GM11168 (cell line): ENCODE results near the gene MPZL2.

Source experiments
- in situ Hi-C: fragments of 300-500 bp; cut with MboI; formaldehyde crosslinking; loops from one replicate; pipeline ENCODE4 v1.12.0; 2022; ENCODE audit warnings: low sequenced_read_pairs; ENCODE audit not compliant: unreplicated experiment

MPZL2 gene

DNA sequence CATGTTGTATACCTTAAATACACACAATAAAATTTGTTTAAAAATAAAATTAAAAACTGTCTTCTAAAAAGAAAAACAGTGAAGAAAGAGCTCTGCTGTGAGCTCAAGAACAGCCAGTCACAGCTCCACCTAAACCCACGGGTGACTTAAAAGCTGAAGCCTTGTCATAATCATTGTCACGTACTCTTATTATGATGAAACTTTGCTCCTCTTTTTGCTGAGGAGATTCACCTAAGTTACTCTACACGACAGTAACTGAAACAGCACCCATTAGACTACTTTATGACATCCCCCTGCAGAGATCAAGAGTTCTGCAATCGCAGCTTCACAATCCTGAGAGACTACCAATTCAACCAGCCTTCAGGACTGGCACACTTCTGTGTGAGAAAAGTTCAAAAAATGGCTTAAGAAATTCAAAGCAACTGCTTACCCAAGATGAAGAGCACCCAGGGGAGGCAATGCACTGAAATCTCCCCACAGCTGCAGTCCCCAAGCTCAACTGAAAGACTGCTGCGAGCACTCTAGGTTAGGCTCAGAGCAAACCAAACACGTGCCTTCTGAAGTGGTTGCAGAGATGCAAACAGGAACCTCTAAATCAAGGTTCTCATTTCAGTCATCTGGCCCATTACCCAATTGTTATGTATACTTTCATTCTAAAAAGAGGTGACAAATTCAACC, 39.4 kb downstream of the MPZL2 start, which contains the start of gene JAML:
JAML (minus strand) TSS at position 501 of the 678 bp plus-strand sequence. CDS start 10,145 bp downstream, outside the sequence.
- in situ Hi-C loops: no loop called here

DNA sequence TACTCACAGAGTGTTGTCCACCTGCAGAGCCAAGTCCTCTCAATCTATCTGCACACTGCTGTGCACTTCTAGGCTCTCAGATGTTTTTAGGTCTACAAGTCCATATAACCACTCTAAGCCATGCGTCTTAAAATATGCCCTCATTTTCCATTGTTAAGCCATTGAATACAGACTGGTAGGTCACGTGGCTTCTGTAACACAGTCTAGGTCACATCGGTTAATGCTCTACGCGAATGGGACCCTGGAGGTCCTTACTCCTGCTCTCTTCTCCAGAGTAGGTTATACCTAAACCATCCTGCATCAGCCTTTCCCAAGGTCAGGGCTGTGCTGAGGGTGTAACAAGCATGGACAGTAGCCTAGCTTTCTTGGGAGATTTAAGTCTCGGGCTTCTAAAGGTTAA, 40.1 kb downstream of the MPZL2 start:
- in situ Hi-C loops: no loop called here

DNA sequence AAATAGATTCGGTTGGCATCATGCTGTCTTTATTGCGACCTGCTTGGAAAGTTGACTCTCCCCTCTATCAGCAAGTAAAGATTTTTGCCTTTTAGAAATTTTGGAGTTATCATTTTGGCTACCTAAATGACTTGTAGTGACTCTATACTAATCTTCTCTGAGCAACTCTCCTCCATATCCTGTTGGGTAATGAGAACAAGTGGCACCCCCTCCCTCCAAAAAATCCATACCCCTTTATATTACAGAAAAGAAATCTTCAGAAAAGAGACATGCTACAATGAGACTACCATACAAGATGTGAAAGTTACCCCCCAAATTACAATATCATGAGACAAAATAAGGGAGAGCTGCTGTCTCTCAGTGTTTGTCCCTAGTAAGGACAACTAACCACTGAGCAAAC, 40.5 kb downstream of the MPZL2 start:
- in situ Hi-C loops: no loop called here

DNA sequence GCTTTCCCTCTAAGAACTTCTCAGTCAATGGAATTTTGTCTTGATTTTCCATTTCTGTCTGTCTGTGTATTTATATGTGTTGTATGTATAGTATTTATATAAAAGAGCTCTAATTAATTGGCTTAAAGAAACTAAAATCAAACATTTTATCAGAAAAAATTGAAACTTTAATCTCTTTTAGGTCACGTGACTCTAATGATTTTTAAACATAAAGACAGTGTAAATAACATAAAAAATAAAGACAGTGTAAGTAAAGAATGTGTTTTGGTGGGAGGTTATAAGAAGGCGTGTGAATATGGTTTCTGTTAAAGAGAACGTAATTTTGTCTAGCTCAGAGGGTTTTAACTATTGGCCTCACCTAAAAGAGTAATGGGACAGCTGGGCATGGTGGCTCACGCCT, 41.7 kb downstream of the MPZL2 start:
- in situ Hi-C loops: no loop called here

DNA sequence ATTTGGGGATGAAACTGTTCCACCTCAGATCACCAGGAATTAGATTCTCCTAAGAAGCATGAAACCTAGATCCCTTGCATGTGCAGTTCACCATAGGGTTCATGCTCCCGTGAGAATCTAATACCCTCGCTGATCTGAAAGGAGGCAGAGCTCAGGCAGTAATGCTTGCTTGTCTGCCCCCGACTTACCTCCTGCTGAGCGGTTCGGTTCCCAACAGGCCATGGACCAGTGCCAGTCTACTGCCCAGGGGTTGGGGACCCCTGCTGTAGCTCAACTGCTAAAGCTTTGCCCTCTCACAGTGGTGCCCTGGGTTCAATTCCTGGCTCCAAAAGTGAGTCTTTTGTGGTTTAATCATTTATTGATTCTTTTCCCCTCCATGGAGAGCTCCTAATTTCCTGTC, 42.7 kb downstream of the MPZL2 start:
- in situ Hi-C loops: no loop called here

DNA sequence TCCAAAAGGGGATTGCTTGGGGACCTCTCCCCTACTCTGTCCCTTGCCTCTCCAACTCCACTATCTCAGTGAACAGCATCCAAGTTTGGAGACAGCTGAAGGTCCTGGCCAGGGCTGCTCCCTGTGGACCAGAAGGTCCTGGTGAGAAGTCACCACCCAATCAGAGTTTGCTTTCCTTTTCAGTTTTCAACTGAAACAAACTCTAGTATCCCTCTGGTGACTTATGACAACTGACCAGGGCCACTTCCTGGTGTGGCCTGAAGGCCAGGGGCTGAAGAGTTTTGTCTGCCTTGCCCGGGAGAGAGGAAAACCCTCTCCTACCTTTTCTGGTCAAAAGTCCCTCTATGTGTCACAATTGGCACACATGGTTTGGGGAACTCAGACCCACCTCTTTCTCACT, 44.4 kb downstream of the MPZL2 start:
- in situ Hi-C loops: no loop called here

DNA sequence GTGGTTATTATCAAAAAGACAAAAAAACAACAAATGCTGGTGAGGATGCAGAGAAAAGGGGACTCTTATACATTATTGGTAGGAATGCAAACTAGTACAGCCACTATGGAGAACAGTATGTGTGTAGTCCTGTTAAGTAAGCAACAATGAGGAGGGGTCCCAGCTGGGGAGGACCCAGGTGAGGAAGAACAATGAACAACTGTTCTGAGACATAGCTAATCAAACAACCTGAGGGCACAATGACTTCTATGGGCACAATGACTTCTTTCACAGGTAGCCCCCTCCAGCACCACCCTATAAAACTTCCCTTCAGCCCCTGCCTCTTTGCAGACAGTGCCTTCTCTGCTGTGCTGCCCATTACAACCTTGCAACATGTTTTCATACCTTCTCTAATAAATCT, 44.9 kb downstream of the MPZL2 start:
- in situ Hi-C loops: no loop called here

DNA sequence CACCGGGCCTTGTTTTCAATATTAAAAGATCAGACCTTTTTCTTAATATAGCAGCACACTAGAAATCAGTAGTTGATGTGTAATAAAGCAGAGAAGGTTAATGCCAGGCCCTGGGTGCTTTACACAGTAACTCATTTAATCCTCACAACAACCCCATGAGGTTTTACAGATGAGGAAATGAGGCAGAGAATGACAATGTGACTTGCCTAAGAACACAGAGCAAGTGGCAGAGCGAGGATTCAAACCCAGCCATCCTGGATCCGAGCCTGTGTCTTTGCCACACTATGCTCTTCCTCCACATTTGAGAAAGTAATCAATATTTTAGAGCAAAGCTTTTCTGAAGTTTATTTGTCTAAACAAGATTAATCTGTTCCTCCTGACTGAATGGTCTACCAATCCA, 46.5 kb downstream of the MPZL2 start:
- in situ Hi-C loops: no loop called here

DNA sequence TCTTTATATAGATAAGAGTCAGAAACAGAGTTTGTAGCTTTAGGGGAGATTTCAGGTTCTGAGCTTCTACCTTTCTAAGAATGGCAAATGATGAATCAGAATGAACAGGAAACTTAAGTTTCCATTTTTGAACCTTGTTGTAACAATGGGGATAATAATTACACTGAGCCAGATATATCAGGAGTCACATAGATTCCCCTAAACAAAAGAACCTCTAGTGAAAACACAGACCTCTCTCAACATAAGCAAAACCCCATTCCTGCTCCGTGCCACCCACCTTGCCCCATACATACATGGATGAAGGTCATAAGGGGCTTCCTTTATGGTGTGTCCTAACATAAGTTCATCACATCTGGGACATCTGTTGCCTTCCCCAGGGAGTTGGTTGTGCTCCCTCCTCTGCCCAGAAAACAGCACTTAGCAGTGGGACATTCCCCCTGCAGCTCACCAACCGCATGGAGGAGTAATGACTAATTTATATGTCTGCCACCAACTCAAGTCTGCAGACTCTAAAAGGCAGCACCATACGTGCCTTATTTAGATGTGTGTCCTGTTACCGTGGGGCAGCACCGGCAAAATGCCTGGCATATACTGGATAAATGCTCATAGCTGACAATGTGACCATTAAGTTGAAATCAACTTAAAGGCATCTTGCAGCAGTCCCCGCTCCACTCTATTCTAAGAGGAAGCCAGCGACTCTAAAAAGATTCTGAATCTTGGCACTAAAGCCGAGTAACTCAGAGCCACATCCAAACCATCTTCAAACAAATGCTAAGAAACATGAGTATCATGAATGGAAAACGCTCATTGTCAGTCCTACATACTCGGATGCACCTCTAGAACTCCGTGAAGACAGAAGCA, 47.2 kb downstream of the MPZL2 start:
- in situ Hi-C loops: no loop called here

DNA sequence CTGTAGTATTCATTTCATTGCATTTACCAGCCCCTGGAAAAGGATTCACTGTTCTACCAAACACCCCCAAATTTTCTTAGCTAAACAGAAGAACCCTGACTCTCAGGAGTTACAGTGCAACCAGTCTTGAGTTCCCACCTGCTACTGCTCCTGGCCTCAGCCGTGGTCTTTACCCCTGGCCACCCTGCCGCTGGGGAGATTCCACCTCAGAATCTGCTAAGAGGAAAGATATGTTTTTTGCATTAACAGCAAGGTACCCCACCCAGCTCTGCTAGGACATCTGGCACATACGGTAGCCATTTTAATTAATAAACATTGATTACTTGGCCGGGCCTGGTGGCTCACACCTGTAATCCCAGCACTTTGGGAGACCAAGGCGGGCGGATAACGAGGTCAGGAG, 48.3 kb downstream of the MPZL2 start:
- in situ Hi-C loops: no loop called here

DNA sequence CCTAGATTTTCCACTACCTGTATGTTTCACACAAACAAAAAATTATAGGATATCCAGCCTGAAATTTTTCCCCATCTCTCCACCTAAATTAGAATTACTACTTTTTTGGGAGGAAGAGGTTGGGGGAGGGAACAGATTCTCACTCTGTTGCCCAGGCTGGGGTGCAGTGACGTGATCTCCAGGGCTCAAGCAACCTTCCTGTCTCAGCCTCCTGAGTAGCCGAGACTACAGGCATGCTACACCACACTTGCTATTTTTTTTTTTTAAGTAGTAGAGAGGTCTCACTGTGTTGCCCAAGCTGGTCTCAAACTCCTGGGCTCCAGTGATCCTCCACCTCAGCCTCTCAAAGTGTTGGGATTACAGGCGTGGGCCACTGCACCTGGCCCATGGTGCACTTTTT, 48.8 kb downstream of the MPZL2 start:
- in situ Hi-C loops: no loop called here

DNA sequence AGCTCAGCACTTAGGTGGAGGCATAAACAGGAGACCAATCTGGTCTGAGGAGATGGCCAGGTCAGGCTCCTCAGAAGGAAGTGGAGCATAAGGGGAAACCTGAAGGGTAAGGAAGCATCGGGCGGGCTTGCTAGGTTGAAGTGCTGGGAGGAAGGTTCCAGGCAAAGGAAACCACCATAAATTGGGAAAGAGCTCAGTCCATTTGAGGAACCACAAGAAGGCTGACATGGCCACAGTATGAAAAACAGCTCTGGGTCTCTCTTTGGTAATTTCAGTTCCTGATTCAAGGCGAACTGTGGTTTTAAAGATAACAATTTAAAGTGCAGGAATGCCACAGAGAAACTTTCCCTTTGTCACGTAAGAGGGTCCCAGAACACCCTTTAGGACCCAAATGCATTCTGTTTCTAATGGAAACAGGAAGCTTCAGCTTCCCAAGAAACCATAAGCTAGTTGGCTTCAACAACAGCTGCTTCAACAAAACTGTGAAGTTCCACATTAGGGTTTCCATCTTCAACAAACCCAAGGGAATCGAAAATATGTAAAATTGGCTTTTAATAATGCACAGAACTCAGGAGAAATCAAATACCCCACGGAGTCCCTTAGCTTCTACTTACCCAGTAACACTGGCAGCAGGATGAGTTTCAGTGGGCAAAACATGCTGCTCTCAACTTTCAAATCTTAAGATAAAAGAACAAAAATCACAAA, 49.7 kb downstream of the MPZL2 start:
- in situ Hi-C loops: no loop called here

DNA sequence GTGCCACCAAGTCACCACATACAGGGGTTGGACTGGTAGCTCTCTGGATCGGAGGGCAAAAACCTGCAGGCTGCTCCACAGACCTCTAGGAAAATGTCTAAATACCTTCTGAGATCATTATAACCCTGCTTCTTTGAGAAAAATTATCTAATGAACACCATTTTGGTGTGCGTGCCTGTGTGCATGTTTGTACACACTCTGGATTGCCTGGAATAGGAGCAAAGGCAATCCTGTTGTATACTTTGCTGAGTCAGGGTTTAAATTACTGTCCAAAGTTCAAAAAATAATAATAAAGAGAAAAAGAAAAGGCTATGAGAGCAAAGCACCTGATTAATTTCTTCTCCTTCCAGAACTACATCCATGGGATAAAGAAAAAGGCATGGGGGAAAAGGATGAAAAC, 50.3 kb downstream of the MPZL2 start:
- in situ Hi-C loops: no loop called here

DNA sequence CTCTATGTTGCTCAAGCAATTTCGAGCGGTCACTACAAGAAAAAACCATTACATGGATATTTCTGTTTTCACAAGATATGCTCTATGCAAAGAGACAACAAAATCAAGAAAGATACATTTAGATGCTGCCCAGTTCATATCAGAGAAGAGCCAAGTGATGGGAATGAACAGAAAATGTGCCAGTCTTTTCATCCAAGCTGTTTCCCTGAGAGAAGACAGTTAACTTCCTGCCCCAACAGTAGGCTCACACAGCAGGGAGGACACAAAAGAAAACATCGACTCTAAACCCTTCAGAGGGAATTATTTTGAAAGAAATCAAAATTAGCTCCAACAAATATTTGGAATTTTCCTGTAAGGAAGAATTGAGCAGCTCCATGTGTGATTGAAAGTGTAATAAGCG, 50.9 kb downstream of the MPZL2 start:
- in situ Hi-C loops: no loop called here

DNA sequence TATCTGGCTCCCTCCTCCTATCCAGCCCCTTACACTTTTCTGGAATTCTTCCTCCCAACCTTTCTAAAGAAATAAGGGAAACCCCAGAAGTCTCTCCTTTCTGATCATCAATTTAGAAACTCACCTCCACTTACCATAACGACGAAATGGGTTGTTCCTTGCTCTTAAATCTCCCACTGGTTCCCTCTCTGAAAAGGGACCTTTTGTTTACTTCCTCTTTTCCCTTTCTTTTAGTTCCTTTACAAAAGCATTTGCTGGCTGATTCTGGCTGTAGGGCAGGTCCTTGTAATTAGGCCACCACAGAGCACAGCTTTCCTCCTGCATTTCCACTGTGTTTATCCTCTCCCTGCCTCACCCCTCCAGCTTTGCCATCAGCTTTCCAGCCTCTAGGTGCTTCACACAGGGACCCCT, 51.3 kb downstream of the MPZL2 start:
- in situ Hi-C loops: no loop called here

DNA sequence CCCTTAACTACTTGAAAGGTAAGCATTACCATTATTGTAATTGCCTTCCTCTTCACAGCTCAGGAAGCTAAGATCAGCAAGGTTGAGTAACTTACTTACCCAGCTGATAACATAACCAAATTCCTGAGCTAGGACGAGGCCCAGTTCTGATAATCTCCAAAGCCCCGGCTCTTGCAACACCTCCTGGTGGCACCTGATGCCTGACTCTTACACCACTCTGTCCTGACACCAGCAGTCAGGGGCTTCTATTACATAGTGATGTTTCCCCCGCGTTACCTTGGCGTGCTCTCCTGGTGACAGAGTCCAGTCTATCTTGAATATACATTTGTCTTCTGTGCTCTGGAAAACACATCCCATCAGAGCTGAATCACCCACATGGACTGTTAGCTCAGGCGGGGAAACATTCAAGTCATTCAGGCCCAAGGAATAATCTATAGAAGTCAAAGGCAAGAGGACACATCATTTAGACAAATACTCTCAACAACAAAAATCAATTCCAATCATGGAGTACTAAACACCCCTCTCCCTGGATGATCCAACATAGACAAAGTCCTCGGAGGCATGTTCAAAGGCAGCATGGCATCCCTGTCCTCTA, 51.9 kb downstream of the MPZL2 start:
- in situ Hi-C loops: no loop called here

DNA sequence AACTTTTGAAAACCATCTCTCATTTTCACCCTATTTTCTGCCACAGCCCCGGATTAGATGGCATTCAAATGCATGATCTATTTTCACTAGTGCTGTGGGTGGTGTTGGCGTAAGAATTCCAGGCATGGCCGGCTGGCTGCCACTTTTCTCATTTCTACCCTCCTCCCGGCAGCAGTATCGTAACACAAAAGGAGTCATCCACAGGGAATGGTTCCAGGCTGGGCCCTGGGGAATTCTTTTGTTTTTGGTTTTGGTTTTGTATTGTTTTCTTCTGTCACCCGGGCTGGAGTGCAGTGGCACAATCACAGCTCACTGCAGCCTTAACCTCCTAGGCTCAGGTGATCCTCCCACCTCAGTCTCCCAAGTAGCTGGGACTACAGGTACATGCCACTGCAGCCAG, 53.1 kb downstream of the MPZL2 start:
- in situ Hi-C loops: no loop called here

DNA sequence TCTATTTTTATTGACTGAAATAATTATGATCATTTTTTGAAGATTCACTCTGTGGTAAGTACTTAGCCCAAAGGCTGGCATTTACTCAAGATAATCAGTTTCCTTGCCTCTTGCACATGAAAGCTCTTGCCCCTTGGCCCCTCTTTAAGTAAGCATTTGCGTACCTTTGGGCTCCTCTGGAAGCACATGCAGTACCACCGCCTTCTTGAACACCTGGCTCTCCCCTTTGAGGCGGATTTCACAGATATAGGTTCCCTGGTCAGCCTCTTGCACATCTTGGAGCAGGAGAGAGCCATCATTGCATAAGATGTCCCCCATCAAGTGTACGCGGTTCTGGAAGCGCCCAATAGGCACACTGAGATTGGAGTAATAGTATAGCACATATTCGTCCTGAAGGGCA, 53.8 kb downstream of the MPZL2 start:
- in situ Hi-C loops: no loop called here

DNA sequence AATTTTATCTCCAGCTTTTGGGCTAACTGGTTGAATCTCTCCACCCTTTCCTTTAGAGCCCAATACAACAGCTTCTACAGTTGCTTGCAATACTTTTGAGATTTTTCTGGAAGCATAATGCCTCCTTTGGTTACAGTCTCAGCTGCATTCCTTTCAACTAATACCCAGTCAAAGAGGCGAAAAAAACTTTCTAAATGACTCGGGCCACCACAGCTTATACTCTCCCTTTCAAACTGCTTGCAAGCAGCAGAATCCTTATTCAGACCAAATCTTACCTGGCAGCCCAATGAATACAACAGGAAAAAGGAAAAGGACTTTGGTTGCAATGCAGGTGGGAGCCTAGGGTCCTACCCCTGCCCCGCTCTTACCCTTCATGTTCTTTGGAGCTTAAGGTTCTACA, 55.1 kb downstream of the MPZL2 start:
- in situ Hi-C loops: loop anchor here (10.0 kb wide), 1 partner anchor 86 kb away; no protein-coding TSS in a partner anchor

DNA sequence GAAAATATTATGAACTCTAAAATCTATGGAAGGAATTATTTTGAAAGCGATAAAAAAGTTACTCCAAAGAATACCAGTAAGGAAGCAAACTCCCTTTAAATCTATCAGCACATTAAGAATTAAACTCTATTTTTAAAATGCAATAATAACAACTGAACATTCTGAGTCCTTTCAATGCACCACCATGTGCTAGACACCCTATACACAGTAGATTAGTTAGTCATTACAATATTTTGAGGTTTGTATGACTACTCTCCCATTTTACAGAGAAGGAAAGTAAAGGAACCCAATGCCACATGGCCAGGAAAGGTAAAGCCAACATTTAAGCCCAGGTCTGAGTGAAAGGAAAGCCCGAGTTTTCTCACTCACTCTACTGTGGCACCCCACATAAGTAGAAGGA, 57.0 kb downstream of the MPZL2 start:
- in situ Hi-C loops: loop anchor here (10.0 kb wide), 1 partner anchor 88 kb away; no protein-coding TSS in a partner anchor
